ENCODE measurements around the gene HARBI1. TPM values are rescaled to one million over a fixed set of nuclear protein-coding genes. Genes with fewer than 3 reads are reported as not detected.

Gene HARBI1
- total and polyA plus RNA-seq, 2 donors (not counting 1 experiment from before 2014, with no cell fraction given) = 4.9 to 7.6 TPM

- peaks cover 25% of the 10 kb centered on the region for H3K79me2 ChIP-seq (ENCODE audit: control insufficient read depth, insufficient read depth, low read length)
- no peak overlapping the region for H3K4me2 ChIP-seq (ENCODE audit: extremely low read depth, insufficient read depth, low read length)
- H4K20me1 ChIP-seq (ENCODE audit: control insufficient read depth, extremely low read depth, insufficient read depth, low read length) = no peaks in the 10 kb centered on the region
Measured at GRCh38 chr11:46557684-46558151, 59.3 kb downstream of the HARBI1 start.

GRCh38 chr11:46555267-46556054, 61.6 kb downstream of the HARBI1 start:
- TF ChIP-seq CTCF (conservative IDR thresholded peaks at IDR 0.05 in 1 of 2, IDR thresholded peaks at IDR 0.05 in 1 of 2; ENCODE audit: low read depth in 1 of 2, low read length in 2 of 2) (no peak), EZH2 (IDR thresholded peaks at IDR 0.05; ENCODE audit: low read length, missing control alignments) (no peak)
- Histone ChIP-seq H3K27me3 (ENCODE audit: control insufficient read depth, insufficient read depth, low read length) (no peaks in the 10 kb centered on the region), H3K4me3 (replicated peaks in 1 of 4; ENCODE audit: control extremely low read depth in 1 of 4, insufficient read depth in 1 of 4, low read depth in 3 of 4, low read length in 4 of 4) (no peak overlapping the region), H3K9ac (ENCODE audit: insufficient read depth, low read length) (no peak overlapping the region), H2AFZ (ENCODE audit: low read length) (no peak overlapping the region), H3K9me3 (ENCODE audit: control insufficient read depth, insufficient read depth, low read depth, low read length) (no peaks in the 10 kb centered on the region), H3K79me2 (ENCODE audit: control insufficient read depth, insufficient read depth, low read length) (peaks cover 25% of the 10 kb centered on the region), H3K4me2 (ENCODE audit: extremely low read depth, insufficient read depth, low read length) (no peak overlapping the region), H4K20me1 (ENCODE audit: control insufficient read depth, extremely low read depth, insufficient read depth, low read length) (no peaks in the 10 kb centered on the region), H3K27ac (ENCODE audit: insufficient read depth, low read length) (no peak overlapping the region), H3K36me3 (ENCODE audit: control insufficient read depth, insufficient read depth, low read length) (no peaks in the 10 kb centered on the region), H3K4me1 (ENCODE audit: control insufficient read depth, extremely low read depth, insufficient read depth, low read length) (peaks cover 11% of the 10 kb centered on the region)
- DNase-seq (ENCODE audit: low read depth in 2 of 2) = peak; percentile 12 to 24

More at GRCh38 chr11:46557684-46558151, 59.3 kb downstream of the HARBI1 start:
- H3K4me1 ChIP-seq (ENCODE audit: control insufficient read depth, extremely low read depth, insufficient read depth, low read length) = peaks cover 11% of the 10 kb centered on the region
- H3K36me3 ChIP-seq (ENCODE audit: control insufficient read depth, insufficient read depth, low read length) = no peaks in the 10 kb centered on the region
- H3K27ac ChIP-seq (ENCODE audit: insufficient read depth, low read length) = no peak overlapping the region
- H2AFZ ChIP-seq (ENCODE audit: low read length) = no peak overlapping the region
- peak; percentile 31 to 53 for DNase-seq (ENCODE audit: low read depth in 2 of 2)
- no peaks in the 10 kb centered on the region for H3K9me3 ChIP-seq (ENCODE audit: control insufficient read depth, insufficient read depth, low read depth, low read length)
- H3K27me3 ChIP-seq (ENCODE audit: control insufficient read depth, insufficient read depth, low read length) = no peaks in the 10 kb centered on the region
- no peak for TF ChIP-seq EZH2 (IDR thresholded peaks at IDR 0.05; ENCODE audit: low read length, missing control alignments)
- TF ChIP-seq CTCF (conservative IDR thresholded peaks at IDR 0.05 in 1 of 2, IDR thresholded peaks at IDR 0.05 in 1 of 2; ENCODE audit: low read depth in 1 of 2, low read length in 2 of 2) = no peak
- H3K4me3 ChIP-seq (replicated peaks in 1 of 4; ENCODE audit: control extremely low read depth in 1 of 4, insufficient read depth in 1 of 4, low read depth in 3 of 4, low read length in 4 of 4) = no peak overlapping the region
- no peak overlapping the region for H3K9ac ChIP-seq (ENCODE audit: insufficient read depth, low read length)

DNA sequence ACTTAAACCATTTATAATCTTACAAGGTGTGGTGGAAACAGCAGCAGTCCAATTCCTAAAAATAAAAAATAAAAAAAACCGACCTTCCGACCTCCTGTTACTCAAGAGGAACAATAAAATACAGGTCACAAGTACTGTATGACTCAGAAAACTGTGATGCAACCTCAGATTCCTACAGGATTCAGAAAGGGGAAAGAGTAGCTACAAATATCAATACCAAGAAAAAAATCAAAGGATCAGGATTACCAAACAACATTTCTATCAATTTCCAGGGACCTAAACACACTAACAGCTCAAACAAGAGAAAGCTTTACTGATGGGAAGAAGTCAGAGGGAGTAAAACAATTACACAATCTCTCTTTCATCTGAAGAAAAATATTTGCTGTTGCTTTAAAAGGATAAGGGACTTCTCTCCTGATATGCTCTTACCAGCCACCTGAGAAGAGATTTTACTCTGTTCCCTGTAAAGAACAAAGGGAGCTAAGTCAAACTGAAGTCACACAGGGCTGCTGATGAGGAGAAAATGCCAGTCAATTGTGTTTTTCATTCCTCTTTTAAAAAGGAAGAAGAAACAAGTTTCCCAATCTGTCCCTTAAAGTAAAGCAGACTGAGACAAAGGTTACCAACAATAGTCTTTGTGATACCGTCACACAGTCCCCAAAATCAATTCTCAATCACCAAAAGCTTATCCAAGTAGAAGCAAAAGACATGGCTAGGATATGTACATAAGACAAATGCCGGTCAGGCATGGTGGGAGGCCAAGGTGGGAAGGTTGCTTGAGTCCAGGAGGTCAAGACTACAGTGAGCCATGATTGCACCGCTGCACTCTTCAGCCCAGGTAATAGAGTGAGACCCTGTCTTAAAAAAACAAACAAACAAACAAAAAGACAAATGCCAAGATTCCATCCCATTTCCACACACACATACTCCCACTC, 62.5 kb downstream of the HARBI1 start:
- peaks cover 30% of the 10 kb centered on the region for H3K79me2 ChIP-seq (ENCODE audit: control insufficient read depth, insufficient read depth, low read length)
- H3K9me3 ChIP-seq (ENCODE audit: control insufficient read depth, insufficient read depth, low read depth, low read length) = no peaks in the 10 kb centered on the region
- no peaks in the 10 kb centered on the region for H3K27me3 ChIP-seq (ENCODE audit: control insufficient read depth, insufficient read depth, low read length)
- no peaks in the 10 kb centered on the region for H4K20me1 ChIP-seq (ENCODE audit: control insufficient read depth, extremely low read depth, insufficient read depth, low read length)
- TF ChIP-seq EZH2 (IDR thresholded peaks at IDR 0.05; ENCODE audit: low read length, missing control alignments) (no peak), CTCF (conservative IDR thresholded peaks at IDR 0.05 in 1 of 2, IDR thresholded peaks at IDR 0.05 in 1 of 2; ENCODE audit: low read depth in 1 of 2, low read length in 2 of 2) (no peak)
- DNase-seq (ENCODE audit: low read depth in 2 of 2) = peak; percentile 82 to 85
- peaks cover 11% of the 10 kb centered on the region for H3K4me1 ChIP-seq (ENCODE audit: control insufficient read depth, extremely low read depth, insufficient read depth, low read length)
- no peak overlapping the region for H3K4me3 ChIP-seq (replicated peaks in 1 of 4; ENCODE audit: control extremely low read depth in 1 of 4, insufficient read depth in 1 of 4, low read depth in 3 of 4, low read length in 4 of 4)
- H3K9ac ChIP-seq (ENCODE audit: insufficient read depth, low read length) = no peak overlapping the region
- peak overlapping the region; percentile 28 for H3K27ac ChIP-seq (ENCODE audit: insufficient read depth, low read length)
- no peak overlapping the region for H2AFZ ChIP-seq (ENCODE audit: low read length)
- H3K36me3 ChIP-seq (ENCODE audit: control insufficient read depth, insufficient read depth, low read length) = no peaks in the 10 kb centered on the region
- peak overlapping the region; percentile 64 for H3K4me2 ChIP-seq (ENCODE audit: extremely low read depth, insufficient read depth, low read length)
